Activated CD8-positive, alpha-beta memory T cell treated with anti-CD3 and anti-CD28 coated beads for 24 hours (primary cell): ENCODE results near the gene GABBR1.

Experiments used
- DNase-seq: peaks from one replicate; pipeline ENCODE4 v3.0.0-alpha.2; 2020

GABBR1 gene

GRCh38 chr6:29524444-29525310 lies 108.3 kb downstream of the GABBR1 start:
- DNase-seq = no peak

GRCh38 chr6:29524044-29524443 lies 108.9 kb downstream of the GABBR1 start:
- DNase-seq = no peak

- no peak for DNase-seq
These were observed 110.8 kb downstream of the GABBR1 start for GRCh38 chr6:29522227-29522626.

- DNase-seq = no peak
These were observed 111.8 kb downstream of the GABBR1 start for GRCh38 chr6:29521006-29521680.

- no peak for DNase-seq
These were observed 112.8 kb downstream of the GABBR1 start for GRCh38 chr6:29520232-29520631.

- DNase-seq = no peak
These were observed 113.5 kb downstream of the GABBR1 start for GRCh38 chr6:29519291-29520010.

- DNase-seq = no peak
These were observed 115.1 kb downstream of the GABBR1 start for GRCh38 chr6:29517728-29518440.

GRCh38 chr6:29517245-29517644 lies 115.7 kb downstream of the GABBR1 start:
- DNase-seq = no peak

- no peak for DNase-seq
These were observed 116.9 kb downstream of the GABBR1 start for GRCh38 chr6:29516108-29516507.

- no peak for DNase-seq
These were observed 122.2 kb downstream of the GABBR1 start for GRCh38 chr6:29510746-29511300.

- DNase-seq = no peak
These were observed 122.8 kb downstream of the GABBR1 start for GRCh38 chr6:29510202-29510601.
